HG03159 (cell line): ENCODE measurements around the gene RNF126.

Experiments
- ATAC-seq: cut with Tn5 transposase; IDR thresholded peaks from one replicate; pipeline ENCODE4 v1.9.1; 2021; ENCODE audit warnings: mild to moderate bottlenecking, moderate library complexity; ENCODE audit not compliant: unreplicated experiment

Gene RNF126

DNA sequence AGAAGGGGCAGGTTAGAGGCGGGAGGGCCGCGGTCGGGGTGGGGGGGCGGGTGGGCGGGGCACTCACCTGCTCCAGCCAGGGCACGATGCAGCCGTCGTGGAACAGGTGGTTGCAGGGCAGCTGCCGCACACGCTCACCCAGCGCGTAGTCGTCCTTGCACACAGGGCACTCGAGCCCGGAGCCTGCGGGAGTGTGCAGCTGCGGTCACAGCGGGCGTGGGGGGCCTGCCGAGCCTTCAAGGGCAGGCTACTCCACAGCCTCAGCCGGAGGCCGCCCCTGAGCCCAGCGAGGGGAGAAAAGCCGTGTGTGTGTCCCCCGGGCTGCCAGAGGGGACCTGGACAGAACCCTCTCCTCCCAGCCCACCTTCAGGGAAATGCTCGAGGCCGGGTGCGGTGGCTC, 14.7 kb downstream of the RNF126 start:
- no peak for ATAC-seq

DNA sequence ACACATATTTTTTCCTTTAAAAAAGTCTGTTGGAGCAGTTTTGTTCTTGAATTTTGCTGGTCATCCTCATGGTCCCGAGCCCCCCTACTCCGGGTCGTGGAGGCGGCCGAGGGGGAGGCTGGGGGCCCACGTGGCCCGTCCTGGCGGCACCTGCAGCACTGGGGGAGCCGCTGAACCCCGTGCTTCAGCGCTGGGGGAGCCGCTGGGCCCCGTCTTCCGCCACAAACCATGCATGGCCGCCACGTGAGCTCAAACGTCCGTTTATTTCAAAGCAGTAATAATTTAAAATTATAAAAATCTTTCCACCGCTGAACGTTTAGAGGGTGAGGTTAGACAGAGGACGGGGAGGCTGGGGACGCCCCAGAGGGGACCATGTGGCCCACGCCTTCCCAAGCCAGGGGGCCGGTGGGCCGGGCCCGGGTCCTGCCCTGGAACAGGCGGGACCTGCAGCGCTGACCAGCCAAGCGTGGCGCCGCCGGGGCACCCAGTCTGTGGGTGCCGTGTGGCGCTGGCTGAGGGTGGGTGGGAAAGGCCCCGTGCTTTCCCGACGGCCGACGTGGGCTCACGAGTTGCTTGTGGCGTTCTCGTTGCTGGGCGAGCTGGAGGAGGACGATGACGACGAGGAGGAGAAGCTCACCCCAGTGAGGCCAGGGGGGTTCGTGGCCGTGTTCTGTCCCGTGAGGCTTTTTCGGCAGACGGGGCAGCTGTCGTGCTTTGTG, 15.3 kb downstream of the RNF126 start:
- no peak for ATAC-seq

DNA sequence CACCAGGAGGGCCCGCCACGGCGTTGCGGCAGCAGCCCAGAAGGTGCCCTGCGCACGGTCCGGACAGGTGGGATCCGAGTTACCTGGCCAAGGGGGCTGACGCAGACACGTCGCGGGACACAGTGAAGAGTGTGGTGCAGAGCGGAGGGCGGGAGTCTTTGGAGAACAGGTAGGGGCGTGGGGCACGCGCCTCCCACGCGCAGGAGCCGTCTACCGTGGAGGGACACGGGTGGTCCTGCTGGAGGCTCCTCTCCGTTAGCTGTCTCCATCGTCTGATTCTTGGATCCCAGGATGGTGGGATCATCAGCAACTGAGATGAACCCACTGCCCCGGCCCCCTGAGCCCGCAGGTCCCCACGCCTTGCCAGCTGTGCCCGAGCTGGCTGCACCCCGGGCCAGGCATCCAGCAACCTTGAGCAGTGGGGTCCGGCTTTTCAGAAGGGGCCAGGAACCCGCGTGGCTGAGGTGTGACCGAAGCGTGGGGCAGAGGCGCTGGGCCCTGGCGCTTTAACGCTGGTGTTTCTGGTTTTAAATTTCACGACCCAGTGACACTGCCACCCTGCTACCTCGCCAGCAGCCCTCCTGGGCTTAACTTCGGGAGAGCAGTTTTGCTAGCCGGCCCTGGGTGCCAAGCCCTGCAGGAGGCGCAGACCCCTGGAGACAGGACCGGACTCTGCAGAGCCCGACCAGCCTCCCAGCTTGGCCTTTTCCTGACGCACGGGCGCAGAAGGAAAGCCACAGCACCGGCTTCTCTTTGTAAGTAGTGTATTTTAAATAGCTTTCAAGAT, 16.0 kb downstream of the RNF126 start:
- ATAC-seq, result no peak

DNA sequence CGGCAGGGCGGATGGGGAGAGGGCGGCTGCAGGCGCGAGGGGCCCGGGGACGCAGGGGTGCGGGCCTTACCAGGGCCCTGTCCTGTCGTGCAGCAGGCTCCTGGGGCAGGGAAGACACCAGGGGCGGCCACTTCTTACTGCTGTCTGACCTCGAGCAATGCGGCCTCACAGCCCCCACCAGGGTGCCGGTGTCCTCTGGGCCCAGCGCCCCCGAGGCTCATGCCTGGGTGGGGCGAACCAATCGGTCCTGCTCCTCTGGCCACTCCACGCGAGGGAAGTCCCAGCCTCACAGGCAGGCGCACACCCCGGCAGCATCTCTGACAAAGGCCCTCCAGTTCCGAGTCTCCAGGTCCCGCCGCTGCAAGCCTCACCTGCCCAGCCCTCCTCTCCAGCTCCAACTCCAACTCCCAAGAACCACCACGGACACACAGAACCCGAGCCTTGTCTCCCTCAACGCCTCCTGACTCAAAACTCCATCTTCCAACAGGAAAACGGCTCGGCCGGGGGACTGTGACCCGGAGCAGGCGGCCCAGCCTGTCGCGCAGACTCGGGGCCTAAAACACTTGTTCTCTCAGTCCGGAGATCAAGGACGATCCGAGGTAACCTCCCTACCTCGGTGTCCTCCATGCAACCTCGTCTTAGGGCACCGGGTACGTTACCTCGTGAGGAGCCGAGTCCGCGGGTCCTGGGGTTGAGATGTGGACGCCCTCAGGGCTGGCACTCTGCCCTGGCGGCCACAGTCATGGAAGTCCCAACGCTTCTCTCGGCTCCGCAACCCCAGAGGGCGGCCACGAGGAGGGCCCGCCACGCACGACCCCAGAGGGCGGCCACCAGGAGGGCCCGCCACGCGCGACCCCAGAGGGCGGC, 16.9 kb downstream of the RNF126 start:
- ATAC-seq, result no peak

DNA sequence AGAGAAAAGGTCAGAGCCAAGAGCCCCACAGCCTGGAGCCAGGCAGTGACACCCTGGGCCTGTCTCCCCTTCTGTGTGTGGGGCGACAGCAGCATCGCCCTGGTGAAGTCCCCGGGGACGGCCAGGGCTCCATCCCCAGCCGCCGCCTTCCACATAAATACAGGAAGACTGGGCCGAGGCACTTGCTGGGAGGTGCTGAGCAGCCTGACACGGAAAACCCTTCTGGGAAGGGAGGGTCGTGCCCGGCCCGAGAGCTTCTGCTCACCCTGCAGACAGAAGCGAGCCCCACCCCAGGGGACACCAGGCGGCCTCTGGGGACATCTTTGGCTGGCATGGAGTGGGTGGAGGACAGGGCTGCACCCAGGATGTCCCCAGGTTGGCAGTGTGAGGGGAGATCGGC, 18.2 kb downstream of the RNF126 start:
- no peak for ATAC-seq

DNA sequence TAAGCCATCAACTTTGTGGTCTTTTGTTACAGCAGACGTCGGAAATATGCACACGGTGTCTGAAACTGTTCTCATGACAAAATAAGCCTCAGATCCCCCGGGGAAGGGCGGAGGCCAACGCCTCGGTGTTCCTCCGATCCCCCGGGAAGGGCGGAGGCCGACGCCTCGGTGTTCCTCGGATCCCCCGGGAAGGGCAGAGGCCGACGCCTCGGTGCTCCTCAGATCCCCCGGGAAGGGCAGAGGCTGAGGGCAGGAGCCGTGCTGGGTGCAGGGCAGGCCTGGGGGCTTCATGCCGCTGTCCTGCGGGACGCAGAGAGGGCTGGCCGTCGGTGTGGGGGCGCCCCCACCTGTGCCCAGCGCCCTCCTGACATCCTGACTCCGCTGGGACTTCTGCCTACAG, 18.7 kb downstream of the RNF126 start:
- ATAC-seq, result no peak

DNA sequence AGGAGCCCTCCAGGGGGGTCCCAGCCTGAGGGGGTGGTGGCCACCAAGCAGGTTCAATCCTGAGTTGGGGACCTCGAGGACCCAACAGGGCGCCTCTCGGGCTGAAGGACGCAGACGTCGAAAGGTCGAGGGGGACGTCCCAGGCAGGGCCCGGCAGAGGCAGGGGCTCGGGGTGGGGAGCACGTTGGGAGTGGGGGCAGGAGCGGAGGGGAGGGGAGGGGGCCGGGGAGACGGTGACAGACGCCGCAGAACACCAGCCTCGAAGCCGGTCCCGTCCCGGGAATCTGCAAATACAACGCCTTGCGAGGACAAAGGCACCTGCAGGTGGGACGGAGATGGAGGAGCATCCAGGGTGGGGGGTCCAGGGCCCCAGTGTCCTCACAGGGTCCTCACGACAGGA, 19.3 kb downstream of the RNF126 start:
- no peak for ATAC-seq

DNA sequence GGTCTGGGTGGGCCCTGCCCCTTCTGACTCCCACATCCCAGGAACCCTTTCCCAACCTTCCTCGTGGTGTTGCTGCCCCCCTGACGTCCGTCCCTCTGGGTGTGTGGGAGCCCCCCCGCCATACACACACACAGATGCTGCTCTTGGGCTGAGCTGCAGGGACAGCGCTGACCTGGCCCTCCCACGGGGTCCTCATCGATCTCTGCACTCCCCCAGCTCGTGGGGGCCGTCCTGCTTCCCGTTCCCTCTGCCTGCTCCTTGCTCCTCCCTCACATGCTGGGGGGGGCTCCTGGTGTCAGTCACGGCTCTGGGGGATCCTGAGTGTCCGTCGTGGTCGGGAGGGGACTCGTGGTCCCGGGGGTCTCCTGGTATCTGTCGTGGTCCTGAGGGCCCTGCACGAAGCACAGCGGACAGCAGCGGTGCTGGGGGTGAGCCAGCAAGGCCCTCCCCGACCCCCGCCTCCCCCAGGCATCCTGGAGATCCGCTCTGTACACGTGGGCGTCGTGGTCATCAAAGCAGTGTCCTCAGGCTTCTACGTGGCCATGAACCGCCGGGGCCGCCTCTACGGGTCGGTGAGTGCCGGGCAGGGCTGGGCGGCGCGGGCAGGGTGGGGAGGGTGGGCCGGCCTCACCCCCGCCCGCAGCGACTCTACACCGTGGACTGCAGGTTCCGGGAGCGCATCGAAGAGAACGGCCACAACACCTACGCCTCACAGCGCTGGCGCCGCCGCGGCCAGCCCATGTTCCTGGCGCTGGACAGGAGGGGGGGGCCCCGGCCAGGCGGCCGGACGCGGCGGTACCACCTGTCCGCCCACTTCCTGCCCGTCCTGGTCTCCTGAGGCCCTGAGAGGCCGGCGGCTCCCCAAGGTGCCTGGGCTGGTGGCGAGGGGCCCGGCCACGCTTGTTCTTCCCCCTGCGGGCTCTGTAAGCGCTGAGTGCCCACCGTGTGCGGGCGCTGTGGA, 20.0 kb downstream of the RNF126 start:
- no peak for ATAC-seq

DNA sequence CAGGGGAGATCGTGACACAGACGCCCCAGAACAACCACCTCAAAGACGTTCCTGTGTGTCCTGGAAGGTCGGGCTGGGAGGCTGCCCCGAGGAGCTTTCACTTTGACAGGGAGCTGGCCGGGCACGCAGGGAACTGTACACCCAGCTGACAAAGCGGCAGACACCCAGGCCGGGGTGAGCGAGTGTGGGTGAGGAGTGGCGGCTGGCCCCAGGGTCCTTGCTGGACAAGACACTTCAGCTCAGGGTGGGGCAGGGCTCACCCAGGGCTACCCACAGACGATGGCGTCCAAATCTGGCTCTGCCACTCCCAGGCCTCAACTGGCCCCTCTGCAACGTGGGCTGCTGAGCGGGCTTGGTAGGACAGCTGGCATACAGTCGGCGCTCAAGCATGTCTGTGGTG, 21.3 kb downstream of the RNF126 start:
- ATAC-seq, result no peak

DNA sequence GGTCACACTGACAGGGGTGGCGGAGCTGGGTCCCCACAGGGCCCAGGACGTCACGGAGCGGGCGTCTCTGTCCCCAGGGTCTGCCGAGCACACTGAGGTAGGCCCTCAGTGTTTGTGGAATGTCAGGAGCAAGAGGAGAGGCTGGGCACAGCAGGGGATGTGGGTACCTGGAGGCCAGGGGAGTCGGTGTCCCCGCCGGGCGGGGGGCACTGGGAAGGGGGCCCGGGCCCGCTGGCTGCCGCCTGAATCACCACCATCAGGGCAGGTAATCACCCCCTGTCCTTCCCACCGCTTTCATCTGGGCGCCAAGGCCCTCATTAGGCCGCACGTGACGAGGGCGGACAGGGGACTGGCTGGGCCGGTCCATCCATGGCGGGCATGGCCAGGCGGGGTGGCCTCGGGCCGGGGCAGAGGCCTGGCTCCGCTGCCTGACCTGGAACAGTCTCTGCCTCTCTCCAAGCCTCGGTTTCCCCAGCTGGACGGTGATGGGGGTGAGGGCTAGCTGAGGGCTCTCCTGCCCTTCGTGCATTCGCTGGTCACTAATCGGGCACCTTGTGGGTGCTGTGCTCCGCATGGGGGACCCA, 22.3 kb downstream of the RNF126 start:
- no peak for ATAC-seq

DNA sequence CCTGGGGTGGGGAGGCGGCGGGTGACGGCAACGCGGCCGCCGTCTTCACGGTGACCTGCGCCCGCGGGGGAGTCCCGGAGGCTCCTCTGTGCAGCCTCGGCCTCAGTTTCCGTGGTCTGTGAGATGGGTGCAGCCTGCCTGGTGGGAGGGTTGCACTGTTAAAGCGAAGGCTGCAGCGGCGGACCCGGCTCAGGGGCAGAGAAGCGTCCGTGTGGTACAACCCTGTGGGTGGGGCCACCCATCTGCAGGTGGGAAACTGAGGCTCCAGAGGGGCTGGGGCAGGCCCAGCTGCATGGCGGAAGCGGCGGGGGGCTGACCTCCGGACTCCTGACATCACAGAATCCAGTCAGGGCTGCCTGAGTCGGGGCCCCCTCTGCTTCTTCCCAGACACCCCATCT, 22.9 kb downstream of the RNF126 start:
- ATAC-seq, result no peak

DNA sequence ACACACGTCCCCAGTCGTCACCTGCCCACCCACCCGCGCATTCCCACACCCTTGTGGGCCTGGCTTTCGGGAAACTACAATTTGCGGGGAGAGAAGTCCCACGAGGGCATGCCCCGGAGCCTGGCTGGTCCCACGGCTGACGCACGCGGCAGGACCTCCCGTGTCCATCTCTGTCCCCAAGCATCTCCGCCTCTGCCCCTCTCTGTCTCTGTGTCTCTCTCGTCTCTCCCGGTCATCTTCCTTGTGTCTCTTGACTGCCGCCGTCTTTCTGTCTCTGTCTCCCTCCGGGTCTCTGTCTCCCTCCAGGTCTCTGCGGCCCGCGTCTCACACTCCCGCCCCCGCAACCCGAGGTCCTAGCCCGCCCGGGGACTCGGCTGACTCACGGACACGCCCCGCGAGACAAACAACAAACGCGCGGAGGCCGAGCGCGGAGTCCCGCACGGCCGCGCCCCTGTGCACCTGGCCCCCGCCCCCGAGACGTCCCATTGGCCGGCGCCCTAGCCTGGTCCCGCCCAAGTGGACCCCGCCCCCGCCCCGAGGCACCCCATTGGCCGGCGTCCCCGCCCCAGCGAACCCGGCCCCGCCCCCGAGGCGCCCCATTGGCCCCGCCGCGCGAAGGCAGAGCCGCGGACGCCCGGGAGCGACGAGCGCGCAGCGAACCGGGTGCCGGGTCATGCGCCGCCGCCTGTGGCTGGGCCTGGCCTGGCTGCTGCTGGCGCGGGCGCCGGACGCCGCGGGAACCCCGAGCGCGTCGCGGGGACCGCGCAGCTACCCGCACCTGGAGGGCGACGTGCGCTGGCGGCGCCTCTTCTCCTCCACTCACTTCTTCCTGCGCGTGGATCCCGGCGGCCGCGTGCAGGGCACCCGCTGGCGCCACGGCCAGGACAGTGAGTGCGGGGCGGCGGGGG, 23.5 kb downstream of the RNF126 start, which contains the start of gene FGF22:
Gene FGF22 (plus strand): TSS at position 627 of the 908 bp plus-strand sequence. CDS start 47 bp downstream, at position 674.
- peak; percentile 48 for ATAC-seq

DNA sequence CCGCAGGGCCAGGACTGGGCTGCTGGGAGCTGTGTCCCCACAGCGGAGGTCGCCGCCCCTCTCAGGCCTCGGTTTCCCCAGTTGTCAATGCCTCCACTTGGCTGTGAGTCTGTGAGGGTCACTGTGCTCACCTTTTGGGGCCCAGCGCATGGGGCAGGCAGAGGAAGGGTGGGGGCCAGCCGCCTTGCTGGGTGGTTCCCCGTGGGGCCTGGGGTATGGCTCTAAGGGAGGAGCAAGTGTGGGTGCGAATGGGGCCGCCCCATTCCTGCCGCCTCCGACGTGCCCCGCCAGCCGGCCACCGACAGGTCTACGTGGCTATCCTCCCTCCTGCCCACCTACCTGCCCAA, 24.1 kb downstream of the RNF126 start:
- ATAC-seq, result no peak

DNA sequence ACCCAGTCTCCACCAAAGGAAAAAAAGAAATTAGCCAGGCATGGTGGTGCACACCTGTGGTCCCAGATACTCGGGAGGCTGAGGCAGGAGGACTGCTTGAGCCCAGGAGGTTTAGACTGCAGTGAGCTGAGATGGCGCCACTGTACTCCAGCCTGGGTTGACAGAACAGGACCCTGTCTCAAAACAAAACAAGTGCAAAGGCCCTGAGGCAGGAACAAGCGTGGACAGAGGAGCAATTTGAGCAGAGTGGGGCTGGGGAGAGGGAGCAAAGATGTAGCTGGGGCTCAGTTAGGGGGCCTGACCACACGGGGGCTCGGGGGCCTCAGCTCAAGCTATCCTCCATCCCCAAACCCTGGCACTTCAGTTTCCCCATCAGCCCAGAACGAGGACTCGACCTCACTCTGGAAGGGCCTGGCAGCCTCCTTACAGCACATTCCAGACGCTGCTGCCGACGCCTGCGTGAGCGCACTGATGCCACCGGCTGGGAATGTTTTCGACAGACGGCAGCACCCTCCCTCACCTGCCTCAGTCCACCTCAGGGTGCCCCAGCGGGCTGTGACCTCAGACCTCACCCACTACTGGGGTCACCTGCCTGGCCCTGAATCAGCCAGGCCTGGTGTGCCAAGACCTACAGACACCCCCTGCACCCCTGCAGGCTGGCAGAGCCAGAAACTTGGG, 27.9 kb downstream of the RNF126 start:
- no peak for ATAC-seq

DNA sequence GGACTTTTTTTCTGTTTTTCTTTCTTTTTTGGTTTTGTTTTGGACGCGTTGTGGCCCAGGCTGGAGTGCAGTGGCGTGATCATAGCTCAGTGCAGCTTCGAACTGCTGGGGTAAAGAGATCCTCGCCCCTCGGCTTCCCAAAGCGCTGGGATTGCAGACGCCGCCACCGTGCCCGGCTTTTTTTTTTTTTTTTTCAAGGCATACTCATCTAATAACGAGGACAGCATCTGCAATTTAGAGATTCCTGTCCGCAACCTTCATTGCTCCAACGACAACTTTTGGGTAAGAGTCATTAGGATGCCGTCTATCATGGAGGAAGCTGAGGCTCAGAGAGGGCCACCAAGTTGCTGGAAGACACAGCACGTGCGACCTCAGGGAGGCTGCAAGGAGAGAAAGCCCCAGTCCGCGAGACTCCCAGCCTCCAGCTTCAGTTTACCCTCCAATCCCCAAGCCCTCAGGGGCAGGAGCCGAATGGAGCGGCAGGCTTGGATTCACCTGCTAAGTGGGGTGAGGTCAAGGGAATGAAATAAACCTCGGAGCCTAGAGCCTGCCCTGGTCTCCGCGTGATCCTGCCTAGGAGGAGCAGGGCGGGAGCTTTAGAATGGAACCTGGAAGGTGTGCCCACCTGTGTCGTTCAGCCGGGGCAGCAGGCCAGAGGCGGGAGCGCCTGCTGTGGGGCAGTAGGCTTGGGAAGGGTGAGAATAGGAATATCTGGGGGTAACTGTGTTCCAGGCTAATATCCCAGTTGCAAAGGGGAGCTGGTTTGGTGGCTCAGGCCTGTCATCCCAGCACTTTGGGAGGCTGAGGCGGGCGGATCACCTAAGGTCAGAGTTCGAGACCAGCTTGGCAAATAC, 29.0 kb downstream of the RNF126 start:
- ATAC-seq, result no peak

DNA sequence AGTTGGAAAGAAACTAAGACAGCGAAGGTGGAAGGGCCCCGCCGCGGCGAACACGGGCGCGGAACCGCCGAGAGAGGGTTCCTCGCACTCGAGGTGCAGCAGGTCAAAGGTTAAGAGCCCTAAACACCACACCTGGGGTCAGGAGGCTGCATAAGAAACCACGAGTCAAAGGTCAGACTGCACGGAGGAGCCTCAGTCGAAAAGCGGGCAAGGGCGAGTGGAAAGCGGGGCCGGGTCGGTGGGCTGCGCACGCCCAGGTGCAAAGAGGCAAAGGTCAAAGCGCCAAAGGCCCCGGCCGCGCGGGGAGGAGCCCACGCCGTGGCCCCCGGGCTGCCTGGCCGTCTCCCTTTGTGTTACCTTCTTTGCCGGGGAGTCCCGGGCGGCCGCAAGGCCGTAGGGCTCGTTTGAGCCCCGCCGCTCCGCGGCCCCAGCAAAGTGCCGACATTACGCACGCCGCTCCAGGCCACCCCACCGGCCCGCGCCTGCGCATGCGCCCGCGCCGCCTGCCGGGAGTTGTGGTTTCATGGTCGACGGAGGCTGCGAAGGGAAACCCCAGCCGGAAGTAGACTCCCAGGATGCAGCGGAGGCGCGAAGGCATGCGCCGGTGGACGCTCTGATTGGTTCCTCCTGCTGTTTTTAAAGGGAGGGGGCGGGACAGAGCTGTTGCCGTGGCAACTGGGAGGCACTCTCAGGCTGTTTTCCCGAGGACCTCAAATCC, 29.8 kb downstream of the RNF126 start, which contains the start of gene POLRMT:
Gene POLRMT (minus strand): TSS at position 470 of the 718 bp plus-strand sequence. CDS start 25 bp downstream, at position 445.
- peak; percentile 72 for ATAC-seq
